H1 (cell line): ENCODE data around the gene SCD. TPM values are rescaled to one million over a fixed set of nuclear protein-coding genes. Genes with fewer than 3 reads are reported as not detected.

Source experiments
- CTCF ChIA-PET: fragments of 300-600 bp; sonication (Branson Sonifier 250); formaldehyde crosslinking; loops from one replicate; lab custom pipeline; 2021; ENCODE audit not compliant: partially characterized antibody; lab: Charles Lee
- POLR2A ChIA-PET: fragments of 300-600 bp; sonication (Branson Sonifier 250); formaldehyde crosslinking; loops from one replicate; lab custom pipeline; 2021; ENCODE audit warnings: inconsistent platforms; ENCODE audit not compliant: partially characterized antibody; lab: Charles Lee
- DNase-seq, 2 experiments: peaks; one replicate each; pipeline versions ENCODE4 v3.0.0 to v3.0.0-alpha.2; 2010 to 2022; ENCODE audit warnings: low spot score in 2 of 2, low read depth in 1 of 2, mixed read lengths in 1 of 2
- FAIRE-seq: peaks from 2 replicates; lab custom pipeline; 2011; peaks lifted over from hg19 to GRCh38; lab: Jason Lieb, UNC
- H2AFZ ChIP-seq: 2 replicates; pipeline ENCODE4 v1.8.1; 2012; ENCODE audit warnings: low read length, inconsistent platforms
- H2AK5ac ChIP-seq: 2 replicates; pipeline ENCODE4 v1.6.1; 2013; ENCODE audit warnings: low read depth, low read length
- H2BK120ac ChIP-seq: replicated peaks from 2 replicates; pipeline ENCODE3; 2013; ENCODE audit warnings: low read depth, low read length, inconsistent platforms
- H2BK12ac ChIP-seq: 2 replicates; pipeline ENCODE4 v1.6.1; 2013; ENCODE audit warnings: low read depth, low read length
- H2BK15ac ChIP-seq: 2 replicates; pipeline ENCODE4 v1.6.1; 2013; ENCODE audit warnings: low read length
- H2BK20ac ChIP-seq: 2 replicates; pipeline ENCODE4 v1.6.1; 2013; ENCODE audit warnings: low read length
- H2BK5ac ChIP-seq: 2 replicates; pipeline ENCODE4 v1.6.1; 2013; ENCODE audit warnings: low read depth, low read length
- H3K14ac ChIP-seq: 2 replicates; pipeline ENCODE4 v1.6.1; 2013; ENCODE audit warnings: inconsistent platforms; ENCODE audit not compliant: insufficient read length
- H3K18ac ChIP-seq: 2 replicates; pipeline ENCODE4 v1.6.1; 2013; ENCODE audit warnings: low read length; ENCODE audit errors: extremely low read depth
- H3K23ac ChIP-seq: 2 replicates; pipeline ENCODE4 v1.6.1; 2013; ENCODE audit warnings: inconsistent platforms; ENCODE audit not compliant: insufficient read length
- H3K23me2 ChIP-seq: 2 replicates; pipeline ENCODE4 v1.6.1; 2013; ENCODE audit warnings: low read depth, low read length
- H3K27ac ChIP-seq: 2 replicates; pipeline ENCODE4 v1.6.1; 2011; ENCODE audit warnings: low read depth, low read length, inconsistent platforms
- H3K27me3 ChIP-seq, 4 experiments: replicated peaks in 1 of 4; 1 replicate in 1 of 4; 2 replicates in 3 of 4; pipeline versions ENCODE4 v1.6.1 to v1.8.1; 2011 to 2013; ENCODE audit warnings: low read length in 3 of 4, mild to moderate bottlenecking in 3 of 4, inconsistent platforms in 2 of 4, mixed read lengths in 2 of 4, moderate library complexity in 1 of 4; ENCODE audit not compliant: control insufficient read depth in 3 of 4, insufficient read depth in 3 of 4; ENCODE audit errors: extremely low read depth in 1 of 4
- H3K36me3 ChIP-seq, 4 experiments: 2 replicates each; pipeline versions ENCODE4 v1.6.1 to v1.8.1; 2011 to 2013; ENCODE audit warnings: mild to moderate bottlenecking in 4 of 4, low read length in 3 of 4, moderate library complexity in 2 of 4, control low read depth in 1 of 4, inconsistent platforms in 1 of 4; ENCODE audit not compliant: insufficient read depth in 4 of 4, control insufficient read depth in 2 of 4
- H3K4ac ChIP-seq: replicated peaks from 2 replicates; pipeline ENCODE3; 2013; ENCODE audit warnings: low read length, low read depth, mixed read lengths, inconsistent platforms; ENCODE audit not compliant: insufficient read length
- H3K4me1 ChIP-seq, 4 experiments: replicated peaks in 1 of 4; 1 replicate in 1 of 4; 2 replicates in 3 of 4; pipeline versions ENCODE4 v1.6.1 to v1.8.1; 2011 to 2013; ENCODE audit warnings: low read length in 3 of 4, inconsistent platforms in 2 of 4, mixed read lengths in 1 of 4; ENCODE audit not compliant: insufficient read depth in 4 of 4, control insufficient read depth in 3 of 4
- H3K4me2 ChIP-seq, 2 experiments: 2 replicates each; pipeline versions ENCODE4 v1.6.1 to v1.8.1; 2011 to 2013; ENCODE audit warnings: low read depth in 2 of 2, low read length in 2 of 2, control low read depth in 1 of 2, inconsistent platforms in 1 of 2, mild to moderate bottlenecking in 1 of 2; ENCODE audit not compliant: insufficient read depth in 1 of 2
- H3K4me3 ChIP-seq, 4 experiments: fragments of 200-600, 300-600 bp in 1 of 4; sonication (generic), shearing (Covaris generic), sonication (Bioruptor Twin) in 1 of 4; 2 replicates each; pipeline versions ENCODE4 v1.5.1 to v1.8.1; 2011 to 2016; ENCODE audit warnings: low read length in 4 of 4, low read depth in 3 of 4, control low read depth in 2 of 4, inconsistent platforms in 2 of 4, mild to moderate bottlenecking in 2 of 4, mixed read lengths in 1 of 4, moderate library complexity in 1 of 4; ENCODE audit not compliant: insufficient read depth in 2 of 4; ENCODE audit errors: extremely low read depth in 1 of 4
- H3K56ac ChIP-seq: replicated peaks from 2 replicates; pipeline ENCODE3; 2013; ENCODE audit warnings: low read depth, mild to moderate bottlenecking, mixed read lengths, low read length, inconsistent platforms; ENCODE audit not compliant: insufficient read length
- H3K79me1 ChIP-seq: 2 replicates; pipeline ENCODE4 v1.6.1; 2013; ENCODE audit warnings: low read depth, low read length, control low read depth
- H3K79me2 ChIP-seq, 2 experiments: 2 replicates each; pipeline versions ENCODE4 v1.6.1 to v1.8.1; 2012 to 2013; ENCODE audit warnings: low read length in 2 of 2, mild to moderate bottlenecking in 2 of 2, inconsistent platforms in 1 of 2; ENCODE audit not compliant: insufficient read depth in 2 of 2, control insufficient read depth in 1 of 2
- H3K9ac ChIP-seq, 4 experiments: replicated peaks in 1 of 4; 1 replicate in 1 of 4; 2 replicates in 3 of 4; pipeline versions ENCODE4 v1.6.1 to v1.8.1; 2011 to 2013; ENCODE audit warnings: low read depth in 3 of 4, low read length in 3 of 4, control low read depth in 2 of 4, mild to moderate bottlenecking in 2 of 4, moderate library complexity in 2 of 4, inconsistent platforms in 1 of 4; ENCODE audit errors: extremely low read depth in 1 of 4
- H3K9me3 ChIP-seq, 2 experiments: 2 replicates each; pipeline versions ENCODE4 v1.6.1 to v1.8.1; 2012 to 2013; ENCODE audit warnings: mild to moderate bottlenecking in 2 of 2, moderate library complexity in 2 of 2, control low read depth in 1 of 2, inconsistent platforms in 1 of 2, low read depth in 1 of 2, low read length in 1 of 2, mixed read lengths in 1 of 2; ENCODE audit not compliant: insufficient read depth in 2 of 2
- H4K20me1 ChIP-seq, 2 experiments: replicated peaks in 1 of 2; 2 replicates each; pipeline versions ENCODE3 to v1.8.1; 2011 to 2013; ENCODE audit warnings: inconsistent platforms in 2 of 2, low read length in 2 of 2, mild to moderate bottlenecking in 1 of 2; ENCODE audit not compliant: insufficient read depth in 2 of 2, control insufficient read depth in 1 of 2
- H4K5ac ChIP-seq: 2 replicates; pipeline ENCODE4 v1.6.1; 2013; ENCODE audit warnings: low read length, low read depth, mixed read lengths, inconsistent platforms; ENCODE audit not compliant: insufficient read length
- H4K8ac ChIP-seq: 2 replicates; pipeline ENCODE4 v1.8.0; 2013; ENCODE audit warnings: mild to moderate bottlenecking, moderate library complexity, low read length, inconsistent platforms; ENCODE audit not compliant: insufficient read depth; ENCODE audit errors: extremely low read depth
- H4K91ac ChIP-seq: replicated peaks from 2 replicates; pipeline ENCODE3; 2013; ENCODE audit warnings: low read length, mixed read lengths, inconsistent platforms; ENCODE audit not compliant: insufficient read length
- BRCA1 ChIP-seq: IDR thresholded peaks from 2 replicates; pipeline ENCODE4 v1.6.1; 2012; ENCODE audit warnings: low read depth, low read length, improper control_type of control experiment
- CEBPB ChIP-seq: IDR thresholded peaks from 2 replicates; pipeline ENCODE4 v1.6.1; 2012; ENCODE audit warnings: low read depth, low read length
- EZH2 ChIP-seq: fragments of 200-600 bp; sonication (generic); IDR thresholded peaks from 2 replicates; pipeline ENCODE4 v1.7.1; 2012; ENCODE audit warnings: low read depth, mild to moderate bottlenecking, moderate library complexity, low read length, inconsistent platforms; ENCODE audit not compliant: severe bottlenecking
- GTF2F1 ChIP-seq: IDR thresholded peaks from 2 replicates; pipeline ENCODE4 v1.6.1; 2012; ENCODE audit warnings: low read depth, low read length, improper control_type of control experiment, borderline replicate concordance
- JUND ChIP-seq: IDR thresholded peaks from 2 replicates; pipeline ENCODE4 v1.6.1; 2011; ENCODE audit warnings: mild to moderate bottlenecking, improper control_type of control experiment, low read length
- MAFK ChIP-seq: IDR thresholded peaks from 2 replicates; pipeline ENCODE4 v1.6.1; 2012; ENCODE audit warnings: low read depth, mild to moderate bottlenecking, improper control_type of control experiment, low read length
- POU5F1 ChIP-seq: IDR thresholded peaks from 2 replicates; pipeline ENCODE4 v1.6.1; 2011; ENCODE audit warnings: low read depth, mild to moderate bottlenecking, low read length, moderate library complexity
- RAD21 ChIP-seq, 2 experiments: IDR thresholded peaks in 1 of 2; conservative IDR thresholded peaks in 1 of 2; 2 replicates each; pipeline ENCODE4 v1.6.1; 2011; ENCODE audit warnings: low read depth in 2 of 2, low read length in 2 of 2, improper control_type of control experiment in 1 of 2, inconsistent platforms in 1 of 2, mild to moderate bottlenecking in 1 of 2, moderate library complexity in 1 of 2
- RXRA ChIP-seq: IDR thresholded peaks from 2 replicates; pipeline ENCODE4 v1.6.1; 2011; ENCODE audit warnings: low read depth, mild to moderate bottlenecking, low read length, moderate library complexity; ENCODE audit not compliant: insufficient read depth
- SAP30 ChIP-seq: fragments of 300-600 bp; sonication (generic); IDR thresholded peaks from 2 replicates; pipeline ENCODE4 v1.7.1; 2012; ENCODE audit warnings: low read length, moderate library complexity, mild to moderate bottlenecking, inconsistent platforms; ENCODE audit not compliant: insufficient read depth, insufficient replicate concordance
- SIX5 ChIP-seq: IDR thresholded peaks from 2 replicates; pipeline ENCODE4 v1.6.1; 2011; ENCODE audit warnings: mild to moderate bottlenecking, low read depth, low read length
- SUZ12 ChIP-seq: fragments of 200-600 bp; sonication (generic); IDR thresholded peaks from 2 replicates; pipeline ENCODE4 v1.6.1; 2012; ENCODE audit warnings: mild to moderate bottlenecking, inconsistent platforms, low read length, moderate library complexity, mixed read lengths
- polyA plus RNA-seq, 7 experiments: library from polyadenylated mRNA; depleted of rRNA in 3 of 7; stranded (reverse) in 5 of 7; unstranded in 2 of 7; fragments of >200 nt in 5 of 7; fragments of 200-250 nt in 2 of 7; gene quantifications; 1 replicate in 5 of 7; 2 replicates in 1 of 7; 4 replicates in 1 of 7; pipeline versions ENCODE4 v1.2.1 to v1.2.3, GENCODE V29; 2011 to 2013; ENCODE audit warnings: missing spikeins in 2 of 7, mixed read lengths in 2 of 7
- total RNA-seq: library from RNA; stranded (reverse); fragmentation: NEBNext Ultra II Directional; extraction: Animal tissue kit (Norgen Biotek cat#: 25700); gene quantifications from 2 replicates; pipeline ENCODE4 v1.2.1, GENCODE V29; 2021
- TF ChIP-seq, protein P1 (sequence below): IDR thresholded peaks from 2 replicates; pipeline ENCODE4 v1.6.1; 2011; ENCODE audit warnings: low read depth, mild to moderate bottlenecking, low read length; ENCODE audit not compliant: insufficient read depth

SCD gene
- total and polyA plus RNA-seq, 2 of the 8 experiments (the other 6 are each of a cell fraction or from before 2014, with no cell fraction given), result 397 to 621 TPM

DNA sequence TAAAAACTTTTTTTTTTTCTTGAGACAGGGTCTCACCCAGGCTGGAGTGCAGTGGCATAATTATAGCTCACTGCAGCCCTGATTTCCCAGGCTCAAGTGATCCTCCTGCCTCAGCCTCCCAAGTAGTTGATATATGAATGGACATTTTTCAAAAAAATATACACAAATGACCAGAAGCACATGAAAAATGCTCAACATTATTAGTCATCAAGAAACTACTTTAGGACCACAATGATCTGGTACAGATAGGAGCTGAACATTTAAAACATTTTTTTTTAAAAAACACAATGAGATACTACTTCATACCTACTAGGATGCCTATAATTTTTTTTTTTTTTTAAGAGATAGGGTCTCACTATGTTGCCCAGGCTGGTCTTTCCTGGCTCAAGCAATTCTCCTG is 21.7 kb downstream of the SCD start:
- no peaks in the 10 kb centered on the region for H3K79me1 ChIP-seq
- H2AFZ ChIP-seq, result no peak overlapping the region
- H3K56ac ChIP-seq, result no peak overlapping the region
- no peak overlapping the region for H2AK5ac ChIP-seq
- no peak overlapping the region for H2BK20ac ChIP-seq
- H4K20me1 ChIP-seq, result peaks cover 0 to under 1% of the 10 kb centered on the region in 2 experiments
- no peak overlapping the region for H3K14ac ChIP-seq
- H3K9me3 ChIP-seq, result no peaks in the 10 kb centered on the region
- no peaks in the 10 kb centered on the region for H3K79me2 ChIP-seq
- TF ChIP-seq SIX5 (no peak), RAD21 (IDR thresholded peaks at IDR 0.05 in 1 of 2, conservative IDR thresholded peaks at IDR 0.05 in 1 of 2; ENCODE audit: low read depth in 2 of 2, low read length in 2 of 2) (no peak), CEBPB (no peak), RXRA (no peak), POU5F1 (no peak), MAFK (no peak), SAP30 (no peak), BRCA1 (no peak), JUND (no peak), EZH2 (no peak), GTF2F1 (no peak), SUZ12 (no peak)
- TF ChIP-seq, protein P1, sequence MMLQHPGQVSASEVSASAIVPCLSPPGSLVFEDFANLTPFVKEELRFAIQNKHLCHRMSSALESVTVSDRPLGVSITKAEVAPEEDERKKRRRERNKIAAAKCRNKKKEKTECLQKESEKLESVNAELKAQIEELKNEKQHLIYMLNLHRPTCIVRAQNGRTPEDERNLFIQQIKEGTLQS, result no peak
- TF ChIP-seq, all 59 proteins: peak for 0
- H3K4me3 ChIP-seq, result no peak overlapping the region
- ChIA-PET CTCF (interaction anchor here (0.7 kb wide), 1 partner anchor 288 kb away, joined by 3 read pairs; no protein-coding TSS in a partner anchor), POLR2A (no interaction called here)
- H2BK5ac ChIP-seq, result no peak overlapping the region
- no peak overlapping the region for H3K4me2 ChIP-seq
- no peak overlapping the region for H4K91ac ChIP-seq
- no peak overlapping the region for H4K8ac ChIP-seq
- no peak for FAIRE-seq
- no peak overlapping the region for H3K23ac ChIP-seq
- H3K18ac ChIP-seq, result no peak overlapping the region
- H4K5ac ChIP-seq, result no peak overlapping the region
- no peak overlapping the region for H3K9ac ChIP-seq
- DNase-seq, result no peak
- no peak overlapping the region for H3K4ac ChIP-seq
- peaks cover 0 to 8% (median under 1%) of the 10 kb centered on the region in 4 experiments; a peak in 4 of 8 replicates for H3K36me3 ChIP-seq
- H3K23me2 ChIP-seq, result peaks cover 3% of the 10 kb centered on the region; the same call in 1 of the 2 replicates
- H2BK120ac ChIP-seq, result no peak overlapping the region
- H2BK15ac ChIP-seq, result no peak overlapping the region
- H3K27me3 ChIP-seq, result no peaks in the 10 kb centered on the region
- peaks cover 8 to 25% (median 12%) of the 10 kb centered on the region in 4 experiments for H3K4me1 ChIP-seq
- no peak overlapping the region for H2BK12ac ChIP-seq
- H3K27ac ChIP-seq, result no peak overlapping the region
